LNCaP clone FGC (cell line): Measurements from ENCODE around the gene ZCCHC7.
A peak's percentile ranks its signal among the peaks of the same experiment; 100 is the strongest.

Experiments used
- DNase-seq: peaks from one replicate; pipeline ENCODE4 v3.0.0-alpha.2; 2011; ENCODE audit warnings: low read depth
- H3K4me3 ChIP-seq: 2 replicates; pipeline ENCODE4 v1.5.1; 2011; ENCODE audit warnings: mild to moderate bottlenecking, low read depth, low read length, control low read depth
- TF ChIP-seq, protein P1 (sequence below): IDR thresholded peaks from 2 replicates; pipeline ENCODE4 v1.5.1; 2012; ENCODE audit warnings: mild to moderate bottlenecking; ENCODE audit not compliant: control insufficient read depth, insufficient read depth; ENCODE audit errors: extremely low read depth

ZCCHC7 gene

DNA sequence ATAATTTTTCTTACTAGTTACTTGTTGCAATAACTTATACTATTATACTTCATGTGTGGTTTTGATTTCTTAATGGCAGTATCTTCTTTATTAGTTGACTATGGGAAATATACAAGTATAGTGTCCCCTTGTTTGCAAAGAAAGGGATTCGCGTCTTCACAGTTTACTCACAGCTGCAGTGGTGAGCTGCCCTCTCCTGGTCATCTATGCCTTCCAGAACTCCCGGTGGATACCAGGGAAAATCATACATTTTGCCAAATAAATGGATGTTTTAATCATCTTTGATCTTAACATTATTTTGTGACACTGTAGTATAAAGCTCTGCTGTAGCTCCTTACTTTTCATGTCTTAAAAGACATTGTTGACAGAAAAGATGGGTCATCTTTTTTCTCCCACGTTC lies 142.0 kb downstream of the ZCCHC7 start:
- no peak for DNase-seq
- no peak overlapping the region for H3K4me3 ChIP-seq
- TF ChIP-seq, protein P1, sequence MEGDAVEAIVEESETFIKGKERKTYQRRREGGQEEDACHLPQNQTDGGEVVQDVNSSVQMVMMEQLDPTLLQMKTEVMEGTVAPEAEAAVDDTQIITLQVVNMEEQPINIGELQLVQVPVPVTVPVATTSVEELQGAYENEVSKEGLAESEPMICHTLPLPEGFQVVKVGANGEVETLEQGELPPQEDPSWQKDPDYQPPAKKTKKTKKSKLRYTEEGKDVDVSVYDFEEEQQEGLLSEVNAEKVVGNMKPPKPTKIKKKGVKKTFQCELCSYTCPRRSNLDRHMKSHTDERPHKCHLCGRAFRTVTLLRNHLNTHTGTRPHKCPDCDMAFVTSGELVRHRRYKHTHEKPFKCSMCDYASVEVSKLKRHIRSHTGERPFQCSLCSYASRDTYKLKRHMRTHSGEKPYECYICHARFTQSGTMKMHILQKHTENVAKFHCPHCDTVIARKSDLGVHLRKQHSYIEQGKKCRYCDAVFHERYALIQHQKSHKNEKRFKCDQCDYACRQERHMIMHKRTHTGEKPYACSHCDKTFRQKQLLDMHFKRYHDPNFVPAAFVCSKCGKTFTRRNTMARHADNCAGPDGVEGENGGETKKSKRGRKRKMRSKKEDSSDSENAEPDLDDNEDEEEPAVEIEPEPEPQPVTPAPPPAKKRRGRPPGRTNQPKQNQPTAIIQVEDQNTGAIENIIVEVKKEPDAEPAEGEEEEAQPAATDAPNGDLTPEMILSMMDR, result peak; percentile 71

DNA sequence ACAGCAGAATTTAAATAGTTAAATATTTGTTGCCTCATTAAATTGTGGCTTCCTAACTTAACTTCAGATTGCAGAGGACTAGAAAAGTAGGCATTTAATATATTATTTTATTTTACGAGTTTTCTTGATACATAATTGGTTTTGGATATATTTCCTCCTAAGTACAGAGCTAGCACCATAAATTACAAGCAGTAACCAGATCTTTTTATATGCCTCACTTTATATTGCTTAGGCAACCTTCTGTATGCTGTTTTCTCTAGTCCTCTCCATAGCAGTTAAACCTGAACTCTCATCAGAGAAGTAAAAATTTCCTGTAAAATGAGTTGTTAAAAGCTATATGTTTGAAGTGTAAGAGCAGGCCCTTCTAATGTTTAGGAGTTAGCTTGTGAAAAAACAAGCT lies 144.2 kb downstream of the ZCCHC7 start:
- peak; percentile 46 for DNase-seq
- no peak overlapping the region for H3K4me3 ChIP-seq
- TF ChIP-seq, protein P1, result no peak

- DNase-seq, result no peak
- no peak overlapping the region for H3K4me3 ChIP-seq
- TF ChIP-seq, protein P1, result no peak
Observed at GRCh38 chr9:37266630-37267029, 146.3 kb downstream of the ZCCHC7 start.

GRCh38 chr9:37269221-37269620 lies 148.8 kb downstream of the ZCCHC7 start:
- H3K4me3 ChIP-seq, result no peak overlapping the region
- TF ChIP-seq, protein P1, result no peak
- DNase-seq, result no peak

DNA sequence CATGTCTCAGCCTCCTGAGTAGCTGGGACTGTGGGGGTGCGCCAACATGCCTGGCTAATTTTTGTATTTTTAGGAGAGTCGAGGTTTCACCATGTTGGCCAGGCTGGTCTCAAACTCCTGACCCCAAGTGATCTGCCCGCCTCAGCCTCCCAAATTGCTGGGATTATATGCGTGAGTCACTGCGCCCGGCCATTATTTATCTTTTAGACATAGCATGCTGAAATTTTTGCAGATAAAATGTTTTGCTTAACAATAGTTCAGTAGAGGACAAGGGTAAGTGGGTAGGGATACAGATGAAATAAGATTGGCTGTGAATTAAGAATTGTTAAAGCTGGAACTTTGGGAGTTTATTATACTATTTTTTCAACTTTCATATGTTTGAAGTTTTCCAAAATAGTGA lies 151.3 kb downstream of the ZCCHC7 start:
- no peak overlapping the region for H3K4me3 ChIP-seq
- TF ChIP-seq, protein P1, result no peak
- DNase-seq, result no peak

GRCh38 chr9:37273595-37273994 lies 153.2 kb downstream of the ZCCHC7 start:
- no peak overlapping the region for H3K4me3 ChIP-seq
- no peak for DNase-seq
- TF ChIP-seq, protein P1, result no peak

DNA sequence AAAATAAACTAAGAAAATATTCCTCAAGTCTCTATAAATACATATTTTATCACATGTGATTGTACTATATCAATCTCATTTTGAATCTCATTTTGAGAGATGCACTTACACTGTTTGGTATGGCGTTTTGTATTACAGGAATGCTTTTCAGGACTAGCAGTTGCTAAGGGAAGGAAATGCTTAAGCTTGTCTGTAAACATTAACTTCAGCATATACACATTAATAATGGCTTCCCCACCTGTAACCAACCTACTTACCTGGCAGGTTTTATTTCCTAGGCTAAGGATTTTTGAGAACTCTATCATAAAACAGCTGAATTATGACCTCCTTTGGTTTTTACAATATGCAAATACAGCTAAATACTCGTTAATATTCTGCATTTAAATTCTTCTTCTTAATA lies 161.2 kb downstream of the ZCCHC7 start:
- no peak for DNase-seq
- TF ChIP-seq, protein P1, result no peak
- no peak overlapping the region for H3K4me3 ChIP-seq
